GM23338 (cell line): Measurements from ENCODE around the gene PLXND1.

Source experiments
- CREB1 ChIP-seq: fragments of 250-450 bp; sonication (Bioruptor Pico); IDR thresholded peaks from 2 replicates; pipeline ENCODE4 v1.5.0; 2020; ENCODE audit warnings: low read depth, mild to moderate bottlenecking, moderate library complexity
- CTCF ChIP-seq, 2 experiments: fragments of 200-600 bp in 1 of 2; sonication (generic) in 1 of 2; conservative IDR thresholded peaks; 2 replicates each; pipeline versions ENCODE4 v1.5.1 to v1.6.1; 2016 to 2017; ENCODE audit warnings: antibody characterized with exemption in 2 of 2, low read depth in 2 of 2, mild to moderate bottlenecking in 2 of 2, moderate library complexity in 1 of 2
- EZH2 ChIP-seq: fragments of 200-600 bp; sonication (generic); IDR thresholded peaks from one replicate; pipeline ENCODE4 v1.8.0; 2017; ENCODE audit warnings: antibody characterized with exemption, mild to moderate bottlenecking, low read depth; ENCODE audit not compliant: unreplicated experiment
- EZH2phosphoT487 ChIP-seq: fragments of 200-600 bp; sonication (generic); IDR thresholded peaks from one replicate; pipeline ENCODE4 v1.8.1; 2018; ENCODE audit warnings: antibody characterized with exemption; ENCODE audit not compliant: unreplicated experiment
- JUNB ChIP-seq: IDR thresholded peaks from one replicate; pipeline ENCODE4 v1.6.1; 2016; ENCODE audit warnings: antibody characterized with exemption; ENCODE audit not compliant: unreplicated experiment
- NANOG ChIP-seq: IDR thresholded peaks from 2 replicates; pipeline ENCODE4 v1.6.1; 2016; ENCODE audit warnings: antibody characterized with exemption, borderline replicate concordance
- POLR2AphosphoS5 ChIP-seq: IDR thresholded peaks from 2 replicates; pipeline ENCODE4 v1.6.1; 2016; ENCODE audit warnings: antibody characterized with exemption, low read depth
- ZNF331 ChIP-seq: fragments of 250-450 bp; sonication (Bioruptor Pico); IDR thresholded peaks from 2 replicates; pipeline ENCODE4 v1.5.0; 2020; ENCODE audit warnings: low read depth, mild to moderate bottlenecking, moderate library complexity
- ZNF462 ChIP-seq: fragments of 250-450 bp; sonication (Bioruptor Pico); IDR thresholded peaks from 2 replicates; pipeline ENCODE4 v1.5.0; 2020; ENCODE audit warnings: mild to moderate bottlenecking, moderate library complexity
- TF ChIP-seq, protein P1 (sequence below): IDR thresholded peaks from one replicate; pipeline ENCODE4 v1.6.1; 2018; ENCODE audit warnings: antibody characterized with exemption; ENCODE audit not compliant: unreplicated experiment

DNA sequence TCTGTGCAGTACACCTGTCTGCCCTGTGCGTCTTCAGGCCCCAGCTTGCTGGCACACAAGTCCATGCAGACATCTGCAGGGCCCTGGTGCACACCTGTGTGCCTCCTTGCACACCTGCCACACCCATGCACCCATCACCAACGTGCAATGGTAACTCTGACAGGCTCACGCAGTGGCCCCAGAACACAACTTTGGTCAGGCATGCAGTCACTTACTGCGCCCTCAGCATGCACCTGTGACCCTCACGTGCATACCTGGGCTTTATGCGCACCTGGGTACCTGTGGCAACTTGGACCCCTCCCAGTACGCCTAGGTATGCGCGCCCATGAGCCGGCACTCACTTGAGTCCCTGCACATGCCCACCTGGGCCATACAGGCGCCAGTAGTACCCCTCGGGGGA lies 1.7 kb downstream of the PLXND1 start:
- TF ChIP-seq CTCF (conservative IDR thresholded peaks at IDR 0.05; ENCODE audit: low read depth in 2 of 2) (no peak), ZNF331 (CRISPR knock-in tag) (no peak), EZH2 (no peak), JUNB (no peak), EZH2phosphoT487 (no peak), POLR2AphosphoS5 (no peak), NANOG (no peak), CREB1 (CRISPR knock-in tag) (no peak), ZNF462 (CRISPR knock-in tag) (no peak)
- TF ChIP-seq, protein P1, sequence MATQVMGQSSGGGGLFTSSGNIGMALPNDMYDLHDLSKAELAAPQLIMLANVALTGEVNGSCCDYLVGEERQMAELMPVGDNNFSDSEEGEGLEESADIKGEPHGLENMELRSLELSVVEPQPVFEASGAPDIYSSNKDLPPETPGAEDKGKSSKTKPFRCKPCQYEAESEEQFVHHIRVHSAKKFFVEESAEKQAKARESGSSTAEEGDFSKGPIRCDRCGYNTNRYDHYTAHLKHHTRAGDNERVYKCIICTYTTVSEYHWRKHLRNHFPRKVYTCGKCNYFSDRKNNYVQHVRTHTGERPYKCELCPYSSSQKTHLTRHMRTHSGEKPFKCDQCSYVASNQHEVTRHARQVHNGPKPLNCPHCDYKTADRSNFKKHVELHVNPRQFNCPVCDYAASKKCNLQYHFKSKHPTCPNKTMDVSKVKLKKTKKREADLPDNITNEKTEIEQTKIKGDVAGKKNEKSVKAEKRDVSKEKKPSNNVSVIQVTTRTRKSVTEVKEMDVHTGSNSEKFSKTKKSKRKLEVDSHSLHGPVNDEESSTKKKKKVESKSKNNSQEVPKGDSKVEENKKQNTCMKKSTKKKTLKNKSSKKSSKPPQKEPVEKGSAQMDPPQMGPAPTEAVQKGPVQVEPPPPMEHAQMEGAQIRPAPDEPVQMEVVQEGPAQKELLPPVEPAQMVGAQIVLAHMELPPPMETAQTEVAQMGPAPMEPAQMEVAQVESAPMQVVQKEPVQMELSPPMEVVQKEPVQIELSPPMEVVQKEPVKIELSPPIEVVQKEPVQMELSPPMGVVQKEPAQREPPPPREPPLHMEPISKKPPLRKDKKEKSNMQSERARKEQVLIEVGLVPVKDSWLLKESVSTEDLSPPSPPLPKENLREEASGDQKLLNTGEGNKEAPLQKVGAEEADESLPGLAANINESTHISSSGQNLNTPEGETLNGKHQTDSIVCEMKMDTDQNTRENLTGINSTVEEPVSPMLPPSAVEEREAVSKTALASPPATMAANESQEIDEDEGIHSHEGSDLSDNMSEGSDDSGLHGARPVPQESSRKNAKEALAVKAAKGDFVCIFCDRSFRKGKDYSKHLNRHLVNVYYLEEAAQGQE = no peak
